Kidney glomerular epithelial cell (primary cell): Measurements from ENCODE around the gene INSL3.

Experiments
- DNase-seq: peaks from one replicate; lab custom pipeline; 2025; lab: John Stamatoyannopoulos, UW

The INSL3 gene

GRCh38 chr19:17846146-17846545 is 24.8 kb upstream of the INSL3 start:
- DNase-seq, result no peak

DNA sequence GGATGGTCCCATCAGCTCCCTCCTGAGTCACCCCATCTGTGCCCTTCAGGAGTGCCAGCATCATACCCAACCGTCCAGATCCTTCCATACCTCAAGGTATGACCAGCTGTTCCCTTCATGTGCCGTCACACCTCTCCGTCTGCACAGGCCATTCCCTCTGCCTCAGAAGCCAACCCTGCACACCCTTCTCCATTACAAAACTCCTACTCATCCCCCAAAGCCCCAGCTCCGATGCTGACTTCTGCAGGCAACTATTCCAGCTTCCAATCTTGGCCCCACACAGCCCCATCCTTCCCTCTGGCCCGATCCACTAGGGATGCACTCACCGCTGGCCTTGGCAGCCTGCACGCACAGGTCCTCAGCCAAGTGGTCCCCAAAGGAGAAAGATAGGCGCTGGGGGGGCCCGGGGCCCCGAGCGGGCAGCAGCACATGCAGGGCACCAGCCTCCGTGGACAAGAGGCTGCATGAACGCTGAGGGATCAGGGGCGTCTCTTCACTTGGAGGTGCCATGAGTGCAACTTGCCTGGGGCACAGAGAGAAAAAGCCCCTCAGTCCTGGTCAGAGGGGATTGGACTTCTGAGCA is 22.7 kb upstream of the INSL3 start:
- DNase-seq, result no peak

- DNase-seq, result no peak
Measured at GRCh38 chr19:17843292-17843827, 22.0 kb upstream of the INSL3 start.

GRCh38 chr19:17842663-17843291 is 21.5 kb upstream of the INSL3 start:
- DNase-seq, result no peak

DNA sequence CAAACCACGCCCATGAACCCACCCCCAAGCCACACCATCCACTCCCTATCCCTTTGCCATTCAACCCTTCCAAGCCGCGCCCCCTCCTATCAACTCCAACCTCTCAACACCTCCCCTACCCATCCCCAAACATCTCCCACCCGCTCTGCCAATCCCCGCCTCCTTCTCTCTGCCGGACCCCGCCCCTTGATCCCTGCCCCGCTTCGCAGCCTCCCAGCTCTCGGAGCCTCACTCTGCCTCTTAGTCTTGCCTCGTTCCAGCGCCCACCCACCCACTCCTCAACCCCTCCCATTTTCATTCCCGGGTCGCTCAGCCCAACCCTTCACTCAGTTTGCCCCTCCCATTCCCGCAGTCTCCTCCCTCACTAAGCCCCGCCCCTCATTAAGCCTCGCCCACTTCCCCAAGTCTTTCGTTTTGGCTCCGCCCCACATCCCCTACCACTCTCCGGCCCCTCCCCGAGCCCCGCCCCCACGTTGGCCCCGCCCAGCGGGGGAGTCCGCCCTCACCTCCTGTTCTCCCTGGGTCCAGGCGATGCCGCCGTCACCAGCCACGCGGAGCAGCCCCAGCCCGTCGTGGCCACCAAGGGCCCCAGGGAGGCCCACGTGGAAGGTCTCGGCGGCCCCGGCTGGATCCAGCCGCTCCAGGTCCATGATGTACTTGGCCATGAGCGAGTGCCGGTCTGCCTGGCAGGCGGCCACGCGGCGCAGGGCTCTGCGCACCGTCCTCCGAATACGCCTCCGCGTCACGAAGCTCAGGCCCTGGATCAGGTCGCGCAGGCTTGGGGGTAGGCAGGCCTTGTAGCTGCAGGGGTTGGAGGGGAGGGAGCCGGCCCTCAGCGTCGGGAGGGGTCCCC is 20.7 kb upstream of the INSL3 start:
- DNase-seq, result peak; percentile 49

GRCh38 chr19:17841371-17841809 is 20.1 kb upstream of the INSL3 start:
- no peak for DNase-seq

- DNase-seq, result no peak
Measured at GRCh38 chr19:17840019-17840418, 18.7 kb upstream of the INSL3 start.

- DNase-seq, result no peak
Measured at GRCh38 chr19:17837972-17838371, 16.7 kb upstream of the INSL3 start.

DNA sequence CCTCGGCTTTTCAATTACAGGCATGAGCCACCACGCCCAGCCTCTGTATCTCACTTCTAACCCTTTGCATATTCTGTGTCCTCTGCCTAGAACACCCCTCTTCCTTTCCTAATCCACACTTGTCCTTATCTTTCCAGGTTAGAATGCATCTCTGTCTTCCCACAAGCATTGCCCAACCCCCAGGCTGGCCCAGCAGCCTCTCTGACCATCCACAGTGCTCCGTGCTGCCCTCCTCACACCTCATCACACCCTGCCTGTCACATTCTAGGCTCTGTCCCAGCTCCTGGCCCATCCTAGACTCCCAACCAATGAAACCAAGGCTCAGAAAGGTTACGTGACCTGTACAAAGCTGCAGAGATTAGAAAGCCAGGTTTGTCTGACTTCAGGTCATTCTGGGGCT is 15.2 kb upstream of the INSL3 start:
- DNase-seq, result no peak

- no peak for DNase-seq
Measured at GRCh38 chr19:17835182-17836006, 14.1 kb upstream of the INSL3 start.

GRCh38 chr19:17834350-17835181 is 13.2 kb upstream of the INSL3 start:
- no peak for DNase-seq

- DNase-seq, result no peak
Measured at GRCh38 chr19:17832443-17833208, 11.3 kb upstream of the INSL3 start.

DNA sequence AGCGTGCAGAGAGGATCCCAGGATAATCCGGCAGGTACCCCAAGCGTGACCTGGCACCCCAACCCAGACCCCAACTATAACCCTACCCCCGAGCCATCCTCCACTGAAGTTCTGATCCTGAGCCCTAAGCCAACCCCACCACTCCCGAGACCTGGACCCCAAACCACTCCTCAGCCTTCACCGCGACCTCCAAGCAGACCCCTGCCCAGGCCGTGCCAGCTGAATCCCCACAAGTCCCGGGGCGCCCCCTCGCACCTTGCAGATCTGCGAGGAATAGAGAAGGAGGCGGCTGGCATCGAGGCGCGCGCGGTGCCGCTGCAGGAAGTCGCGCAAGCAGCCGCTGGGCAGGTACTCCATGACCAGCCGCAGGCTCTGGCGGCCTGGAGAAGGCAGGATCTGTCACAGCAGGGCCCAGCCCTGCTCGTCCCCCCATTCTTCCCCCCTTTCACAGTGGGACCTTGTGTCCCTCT is 10.1 kb upstream of the INSL3 start:
- DNase-seq, result no peak

DNA sequence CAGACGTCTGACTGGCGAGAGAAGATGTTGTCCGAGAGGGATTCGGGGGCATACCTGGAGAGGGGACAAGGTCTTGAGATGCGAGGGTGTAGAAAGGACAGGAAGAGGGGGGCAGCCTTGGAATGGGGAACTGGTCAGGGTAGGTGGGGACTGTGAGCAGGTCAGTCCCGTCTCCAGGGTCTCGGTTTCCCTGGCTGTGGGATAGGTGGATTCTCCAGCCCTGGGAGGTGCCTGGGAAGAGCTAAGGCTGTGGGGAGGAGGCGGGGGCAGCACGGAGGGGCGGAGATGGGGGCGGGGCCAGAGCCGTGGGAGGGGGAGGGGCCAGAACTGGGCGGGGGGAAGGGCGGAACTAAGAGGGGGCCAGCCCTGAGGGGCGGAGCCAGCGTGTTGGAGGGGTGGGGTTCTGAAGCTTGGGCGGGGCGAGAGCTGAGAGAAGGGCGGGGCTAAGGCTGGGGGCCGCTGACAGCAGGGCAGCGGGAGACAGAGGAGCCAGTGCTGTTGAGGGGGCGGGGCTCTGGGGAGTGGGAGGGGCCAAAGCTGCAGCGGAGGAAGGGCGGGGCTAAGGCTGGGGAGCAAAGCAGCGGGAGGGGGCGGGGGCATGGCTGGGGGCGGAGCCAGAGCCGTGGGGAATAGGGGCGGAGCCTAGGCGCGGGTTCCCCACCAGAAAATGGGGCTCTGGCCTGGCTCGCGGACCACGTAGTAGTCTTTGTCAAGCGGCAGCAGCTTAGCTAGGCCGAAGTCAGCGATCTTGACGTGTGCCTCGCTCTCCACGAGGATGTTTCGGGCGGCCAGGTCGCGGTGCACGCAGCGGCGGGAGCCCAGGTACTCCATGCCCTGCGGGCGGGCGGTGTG is 9.5 kb upstream of the INSL3 start:
- peak; percentile 39 for DNase-seq

DNA sequence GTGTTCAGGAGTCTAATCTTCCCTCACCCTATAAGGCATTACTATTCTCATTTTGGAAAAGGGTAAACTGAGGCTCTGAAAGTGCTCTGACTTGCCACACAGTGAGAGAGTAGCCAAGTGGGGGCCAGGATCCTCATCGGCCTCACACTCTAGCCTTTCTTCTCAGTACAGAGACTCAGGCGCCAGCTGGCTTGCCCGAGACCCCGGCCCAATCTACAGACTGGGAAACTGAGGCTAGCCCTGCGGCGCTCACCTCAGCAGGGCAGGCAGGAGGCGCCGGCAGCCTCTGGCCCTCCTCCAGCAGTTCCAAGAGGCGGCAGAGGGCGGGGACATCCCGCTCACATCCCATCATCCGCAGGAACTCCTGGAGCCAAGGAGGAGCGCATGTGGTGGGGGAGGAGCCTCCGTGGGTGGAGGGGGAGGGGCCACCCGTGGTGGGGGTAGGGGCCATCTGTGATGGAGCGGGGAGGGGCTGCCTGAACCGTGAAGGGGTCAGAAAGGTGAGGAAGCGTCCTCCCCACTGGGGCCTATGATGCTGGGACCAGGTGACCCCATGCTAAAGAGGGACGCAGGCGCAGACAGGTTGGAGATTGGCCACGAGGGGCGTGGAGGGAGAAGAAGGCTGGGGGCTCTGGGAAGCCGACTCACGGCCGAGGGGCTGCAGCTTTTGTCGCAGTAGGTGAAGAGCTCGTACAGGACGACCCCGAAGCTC is 8.7 kb upstream of the INSL3 start:
- DNase-seq, result no peak

GRCh38 chr19:17826508-17827056 is 5.3 kb upstream of the INSL3 start:
- DNase-seq, result no peak

DNA sequence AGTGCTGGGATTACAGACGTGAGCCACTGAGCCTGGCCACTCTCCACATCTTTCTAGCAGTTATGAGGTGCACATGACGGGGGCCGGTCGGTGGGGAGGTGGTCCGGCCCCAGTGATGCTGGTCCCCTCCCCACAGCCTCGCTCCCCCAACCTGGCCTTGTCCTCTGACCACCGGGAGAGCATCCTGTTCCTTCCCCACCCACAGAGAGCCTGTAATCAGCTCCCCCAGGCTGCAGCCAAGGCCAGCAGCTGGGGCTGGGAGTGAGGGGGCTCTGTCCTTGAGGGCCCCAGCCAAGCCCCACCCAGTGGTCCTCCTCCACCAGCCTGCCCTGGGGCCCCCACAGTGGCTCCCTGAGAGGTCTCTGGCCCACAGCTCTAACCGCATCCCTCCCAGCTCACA is 3.0 kb upstream of the INSL3 start:
- DNase-seq, result no peak

- DNase-seq, result no peak
Measured at GRCh38 chr19:17817668-17818363, 3.5 kb downstream of the INSL3 start.
